K562 (cell line): ENCODE results near the gene HDAC2. TPM values are rescaled to one million over a fixed set of nuclear protein-coding genes. Genes with fewer than 3 reads are reported as not detected.

Experiments
- GATAD2A ChIP-seq: fragments of 450-650 bp; IDR thresholded peaks from 2 replicates; pipeline ENCODE4 v1.6.1; 2017
- GTF2F1 ChIP-seq: IDR thresholded peaks from 2 replicates; pipeline ENCODE4 v1.6.1; 2011; ENCODE audit warnings: low read depth, low read length, improper control_type of control experiment
- HMGXB4 ChIP-seq: sonication (generic); formaldehyde crosslinking; IDR thresholded peaks from 2 replicates; pipeline ENCODE4 v1.8.1; 2023; ENCODE audit warnings: mild to moderate bottlenecking, missing genetic modification reagents
- HNRNPUL1 ChIP-seq: fragments of 200-400 bp; formaldehyde crosslinking; IDR thresholded peaks from 2 replicates; pipeline ENCODE4 v1.6.1; 2017; ENCODE audit warnings: low read length
- JUN ChIP-seq, 2 experiments: sonication (generic) in 1 of 2; formaldehyde crosslinking in 1 of 2; IDR thresholded peaks; 2 replicates each; pipeline versions ENCODE4 v1.6.1 to v1.8.0; 2012 to 2022; ENCODE audit warnings: borderline replicate concordance in 2 of 2, mild to moderate bottlenecking in 2 of 2, improper control_type of control experiment in 1 of 2, low read depth in 1 of 2, low read length in 1 of 2, missing genetic modification reagents in 1 of 2
- JUND ChIP-seq, 2 experiments: IDR thresholded peaks; 2 replicates in 1 of 2; 3 replicates in 1 of 2; pipeline ENCODE4 v1.6.1; 2011; ENCODE audit warnings: borderline replicate concordance in 2 of 2, low read depth in 2 of 2, low read length in 2 of 2, improper control_type of control experiment in 1 of 2, missing biosample characterization in 1 of 2, missing genetic modification characterization in 1 of 2, missing genetic modification reagents in 1 of 2
- KLF13 ChIP-seq: fragments of 450-650 bp; IDR thresholded peaks from 2 replicates; pipeline ENCODE4 v1.6.1; 2016; ENCODE audit warnings: missing genetic modification characterization, low read depth, mild to moderate bottlenecking, missing compliant biosample characterization, moderate library complexity, borderline replicate concordance
- MBD2 ChIP-seq: sonication (generic); IDR thresholded peaks from 2 replicates; pipeline ENCODE4 v1.6.1; 2016; ENCODE audit warnings: low read depth, borderline replicate concordance
- MEF2D ChIP-seq: conservative IDR thresholded peaks from 2 replicates; pipeline ENCODE4 v1.6.1; 2016; ENCODE audit warnings: low read depth, missing genetic modification characterization, missing compliant biosample characterization
- MTA2 ChIP-seq: fragments of 450-650 bp; IDR thresholded peaks from 2 replicates; pipeline ENCODE4 v1.6.1; 2016; ENCODE audit warnings: low read depth
- SAFB ChIP-seq: fragments of 200-400 bp; formaldehyde crosslinking; IDR thresholded peaks from 2 replicates; pipeline ENCODE4 v1.6.1; 2017; ENCODE audit warnings: low read depth, low read length, borderline replicate concordance
- SMAD4 ChIP-seq: fragments of 250-450 bp; sonication (Bioruptor Pico); conservative IDR thresholded peaks from 2 replicates; pipeline ENCODE4 v1.8.0; 2021; ENCODE audit warnings: inconsistent platforms, mild to moderate bottlenecking, moderate library complexity
- THAP12 ChIP-seq: fragments of 250-450 bp; sonication (Bioruptor Pico); IDR thresholded peaks from 2 replicates; pipeline ENCODE4 v1.9.0; 2021; ENCODE audit warnings: mild to moderate bottlenecking, inconsistent platforms
- TOE1 ChIP-seq, 2 experiments: fragments of 450-650 bp in 1 of 2; sonication (generic) in 1 of 2; formaldehyde crosslinking in 1 of 2; IDR thresholded peaks; 2 replicates each; pipeline versions ENCODE4 v1.7.1 to v1.8.0; 2016 to 2022; ENCODE audit warnings: borderline replicate concordance in 2 of 2, mild to moderate bottlenecking in 2 of 2, antibody characterized with exemption in 1 of 2, inconsistent platforms in 1 of 2, low read depth in 1 of 2, missing genetic modification reagents in 1 of 2, moderate library complexity in 1 of 2
- U2AF2 ChIP-seq: fragments of 200-400 bp; formaldehyde crosslinking; optimal IDR thresholded peaks from 2 replicates; pipeline ENCODE3; 2017; ENCODE audit warnings: low read depth, mild to moderate bottlenecking, low read length
- ZBTB5 ChIP-seq: fragments of 450-650 bp; IDR thresholded peaks from 2 replicates; pipeline ENCODE4 v1.6.1; 2017; ENCODE audit warnings: antibody characterized with exemption
- ZFP1 ChIP-seq: fragments of 450-650 bp; formaldehyde crosslinking; IDR thresholded peaks from 2 replicates; pipeline ENCODE4 v1.4.0; 2020; ENCODE audit warnings: mild to moderate bottlenecking, mixed read lengths
- ZKSCAN8 ChIP-seq: fragments of 200-800 bp; sonication (Bioruptor generic); IDR thresholded peaks from 2 replicates; pipeline ENCODE4 v1.6.1; 2016; ENCODE audit warnings: missing genetic modification characterization, missing compliant biosample characterization
- ZNF124 ChIP-seq: sonication (generic); formaldehyde crosslinking; IDR thresholded peaks from 2 replicates; pipeline ENCODE4 v1.8.1; 2022; ENCODE audit warnings: missing genetic modification reagents
- ZNF764 ChIP-seq: fragments of 250-450 bp; sonication (Bioruptor Pico); IDR thresholded peaks from 2 replicates; pipeline ENCODE4 v1.4.0; 2020; ENCODE audit warnings: low read depth, mild to moderate bottlenecking, moderate library complexity
- polyA plus RNA-seq, 8 experiments: library from polyadenylated mRNA; depleted of rRNA in 4 of 8; stranded (reverse) in 5 of 8; unstranded in 3 of 8; fragments of >200 nt; fragmentation: Nextera tagmentation in 2 of 8; fragmentation: Illumina TruSeq in 1 of 8; extraction: Ambion mirVana in 2 of 8; extraction: Trizol in 1 of 8; gene quantifications; 2 replicates each; pipeline versions ENCODE4 v1.2.1 to v1.2.3, GENCODE V29; 2011 to 2014; ENCODE audit warnings: inconsistent platforms in 1 of 8, missing spikeins in 1 of 8
- total RNA-seq, 7 experiments: library from RNA; depleted of rRNA in 6 of 7; stranded (reverse); fragments of >200 nt in 6 of 7; fragmentation: Illumina TruSeq in 2 of 7; extraction: Trizol in 2 of 7; gene quantifications; 2 replicates each; pipeline versions ENCODE4 v1.2.1 to v1.2.3, GENCODE V29; 2011 to 2021; ENCODE audit warnings: low replicate concordance in 1 of 7

Gene HDAC2
- total and polyA plus RNA-seq, 9 of the 15 experiments (the other 6 are each of a cell fraction or from before 2014, with no cell fraction given): 67.0 to 277 (median 151) TPM

- TF ChIP-seq HMGXB4 (CRISPR knock-in tag) (peak; percentile 73; the same call in 1 of the 2 replicates), ZNF124 (CRISPR knock-in tag) (no peak), ZNF764 (CRISPR knock-in tag) (no peak), ZKSCAN8 (CRISPR knock-in tag) (no peak), TOE1 (IDR thresholded peaks at IDR 0.05; ENCODE audit: borderline replicate concordance) (peak; percentile 99), TOE1 (CRISPR knock-in tag; IDR thresholded peaks at IDR 0.05; ENCODE audit: borderline replicate concordance, low read depth) (no peak), THAP12 (CRISPR knock-in tag) (no peak), MEF2D (0 out of 2 replicates have a peak, but pooled peaks have one; percentile 25), ZBTB5 (no peak), KLF13 (tag) (peak; percentile 72; the same call in 1 of the 2 replicates), GATAD2A (0 out of 2 replicates have a peak, but pooled peaks have one; percentile 43), MBD2 (peak; percentile 97), HNRNPUL1 (no peak), JUND (IDR thresholded peaks at IDR 0.05; ENCODE audit: borderline replicate concordance, low read depth, low read length) (peak; percentile 96), JUND (tag; IDR thresholded peaks at IDR 0.05; ENCODE audit: borderline replicate concordance, low read depth, low read length) (no peak; the same call in 2 of the 3 replicates), SAFB (peak; percentile 69), GTF2F1 (peak; percentile 38; the same call in 1 of the 2 replicates), JUN (IDR thresholded peaks at IDR 0.05; ENCODE audit: borderline replicate concordance, low read depth, low read length) (peak; percentile 70; the same call in 1 of the 2 replicates), JUN (CRISPR knock-in tag; IDR thresholded peaks at IDR 0.05; ENCODE audit: borderline replicate concordance) (peak; percentile 68; the same call in 1 of the 2 replicates), ZFP1 (CRISPR knock-in tag) (no peak), SMAD4 (CRISPR knock-in tag) (peak; percentile 73), MTA2 (no peak; the same call in 1 of the 2 replicates), U2AF2 (no peak)
These were observed at the start of gene HDAC2 (continued) for GRCh38 chr6:113970805-113971676.
